GM12892 (cell line): ENCODE results near the gene C1orf105.
A peak's percentile ranks its signal among the peaks of the same experiment; 100 is the strongest.

Experiments used
- DNase-seq: peaks from one replicate; pipeline ENCODE4 v3.0.0; 2011; ENCODE audit not compliant: insufficient read length
- FAIRE-seq: peaks from 2 replicates; lab custom pipeline; 2011; peaks lifted over from hg19 to GRCh38; lab: Jason Lieb, UNC
- POLR2A ChIP-seq: IDR thresholded peaks from 2 replicates; pipeline ENCODE4 v1.6.1; 2011; ENCODE audit warnings: low read depth, low read length, control low read depth
- POLR2AphosphoS5 ChIP-seq: IDR thresholded peaks from 2 replicates; pipeline ENCODE4 v1.6.1; 2011; ENCODE audit warnings: low read depth, low read length, control low read depth
- TAF1 ChIP-seq: IDR thresholded peaks from 2 replicates; pipeline ENCODE4 v1.6.1; 2011; ENCODE audit warnings: low read depth, mild to moderate bottlenecking, control low read depth, low read length, borderline replicate concordance

Gene C1orf105

DNA sequence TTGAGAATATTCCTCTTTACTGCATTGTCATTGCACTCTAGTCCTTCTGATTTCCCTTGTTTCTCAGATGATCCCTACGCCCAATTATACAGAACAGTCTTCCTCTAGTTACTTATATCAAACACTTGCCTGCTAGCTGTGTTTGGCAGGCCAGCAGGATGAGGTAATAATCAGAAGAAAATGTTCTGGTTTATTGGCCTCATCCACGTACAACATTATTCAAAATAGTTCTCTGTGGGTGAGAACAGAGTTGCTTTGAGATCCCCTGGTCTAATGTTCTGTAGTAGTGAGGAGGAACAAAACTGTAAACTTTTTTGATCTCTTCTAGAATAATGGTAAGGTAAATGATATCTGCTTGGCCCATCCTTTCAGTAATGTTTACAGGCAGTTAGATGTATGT is 22.3 kb upstream of the C1orf105 start:
- FAIRE-seq: no peak
- TF ChIP-seq TAF1 (no peak), POLR2AphosphoS5 (no peak), POLR2A (no peak)
- DNase-seq: no peak

DNA sequence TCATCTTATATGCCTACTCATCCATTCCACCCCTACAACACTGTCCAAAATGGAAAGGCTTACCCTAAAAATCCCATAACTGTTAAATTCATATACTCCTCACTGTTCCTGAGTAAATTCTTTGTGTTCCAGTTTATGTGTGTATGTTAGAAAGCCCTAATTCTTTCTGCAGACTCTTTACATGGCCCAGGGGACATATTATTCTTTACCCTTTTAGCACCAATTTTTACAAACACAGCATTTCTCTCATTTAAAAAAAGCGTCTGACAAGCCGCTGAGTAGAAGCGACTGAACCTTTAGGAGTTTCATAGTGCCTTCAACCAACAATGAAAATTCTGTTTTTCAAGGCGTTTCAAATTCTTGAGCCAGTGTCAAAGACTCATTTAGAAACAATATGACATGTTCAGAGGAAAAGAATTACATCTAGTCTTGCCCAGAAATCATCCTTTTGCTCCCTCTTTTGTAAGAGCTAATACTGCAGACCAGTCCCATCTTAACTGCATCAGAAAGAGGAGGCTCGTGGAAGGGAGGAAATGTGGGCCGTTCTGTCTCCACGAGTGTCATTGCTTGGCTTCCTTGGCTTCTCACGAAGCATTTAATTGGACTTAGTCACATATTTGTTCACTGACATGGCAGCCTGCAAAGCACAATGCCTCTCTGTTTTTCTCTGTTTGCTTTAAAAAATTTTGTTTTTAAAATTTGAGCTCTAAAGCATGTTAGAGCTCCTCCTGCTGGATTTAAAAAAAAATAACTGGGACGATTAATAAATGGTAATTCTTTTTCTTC is 21.3 kb upstream of the C1orf105 start:
- TF ChIP-seq POLR2AphosphoS5: no peak
- TF ChIP-seq TAF1: no peak
- TF ChIP-seq POLR2A: no peak
- no peak for DNase-seq
- FAIRE-seq: peak; percentile 86

DNA sequence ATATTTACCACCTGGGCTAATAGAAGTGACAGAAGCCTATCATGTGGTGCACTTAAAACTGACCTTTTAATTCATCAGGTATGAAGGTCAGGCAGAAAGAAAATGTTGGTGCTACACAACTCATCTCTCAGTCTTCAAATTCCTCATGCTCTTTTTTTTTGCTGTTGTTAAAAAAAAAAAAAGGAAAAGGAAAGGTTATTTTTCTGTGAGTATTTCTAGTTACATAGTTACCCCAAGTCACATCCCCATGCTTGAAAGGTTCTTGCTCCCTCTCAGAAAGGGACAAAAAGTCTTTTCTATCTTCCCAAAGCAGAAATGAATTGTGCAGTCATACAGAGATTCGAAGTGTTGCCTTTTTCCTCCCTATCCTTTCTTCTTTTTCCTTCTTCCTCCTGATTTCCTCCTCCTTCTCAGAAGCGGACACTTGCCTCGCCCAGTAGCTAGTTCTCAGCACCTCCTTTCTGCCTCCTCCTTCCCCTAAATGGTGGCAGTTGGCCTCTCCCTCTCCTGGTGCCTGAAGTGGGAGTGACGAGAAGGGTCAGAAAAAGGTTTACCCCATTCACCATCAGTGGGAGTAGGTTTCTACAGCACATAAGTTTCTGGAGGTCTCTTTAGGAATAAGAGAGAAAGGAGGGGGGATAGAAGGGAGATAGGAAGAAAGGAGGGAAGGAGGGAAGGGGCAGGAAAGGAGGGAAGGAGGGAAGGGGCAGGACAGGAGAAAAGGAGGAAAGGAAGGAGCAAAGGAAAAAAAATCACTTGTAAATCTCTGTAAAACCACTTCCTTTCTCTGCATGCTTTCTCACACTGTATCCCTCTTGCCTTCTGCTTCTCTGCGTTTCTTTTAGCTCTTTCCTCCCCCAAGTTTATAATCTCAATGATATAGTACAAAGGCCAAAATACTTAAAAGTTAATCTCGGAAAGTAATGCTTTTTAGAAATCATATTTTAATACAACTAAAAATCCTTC is 20.4 kb upstream of the C1orf105 start:
- no peak for FAIRE-seq

DNA sequence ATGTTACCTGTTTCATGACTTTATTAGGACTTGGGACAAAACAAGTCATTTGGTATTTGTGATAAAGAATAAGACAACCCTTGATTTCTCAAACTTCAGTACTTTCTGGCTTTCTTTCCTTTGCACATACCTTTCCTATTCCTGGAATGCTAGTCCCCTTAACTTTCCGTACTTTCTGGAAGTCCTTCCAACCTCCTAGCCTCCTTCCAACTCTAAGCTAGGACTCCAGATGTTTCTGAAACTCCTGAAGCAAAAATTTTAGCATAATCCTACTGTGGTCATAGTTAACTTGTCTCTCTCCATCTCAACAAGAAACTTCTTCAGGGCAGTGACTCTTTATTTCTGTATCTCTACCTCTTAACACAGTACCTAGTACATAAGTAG is 19.8 kb upstream of the C1orf105 start:
- DNase-seq (no peak), FAIRE-seq (no peak)
- no peak for TF ChIP-seq POLR2A
- no peak for TF ChIP-seq TAF1

More for the DNA sequence above, 20.4 kb upstream of the C1orf105 start:
- no peak for DNase-seq
- TF ChIP-seq POLR2A (no peak), POLR2AphosphoS5 (no peak), TAF1 (no peak)

DNA sequence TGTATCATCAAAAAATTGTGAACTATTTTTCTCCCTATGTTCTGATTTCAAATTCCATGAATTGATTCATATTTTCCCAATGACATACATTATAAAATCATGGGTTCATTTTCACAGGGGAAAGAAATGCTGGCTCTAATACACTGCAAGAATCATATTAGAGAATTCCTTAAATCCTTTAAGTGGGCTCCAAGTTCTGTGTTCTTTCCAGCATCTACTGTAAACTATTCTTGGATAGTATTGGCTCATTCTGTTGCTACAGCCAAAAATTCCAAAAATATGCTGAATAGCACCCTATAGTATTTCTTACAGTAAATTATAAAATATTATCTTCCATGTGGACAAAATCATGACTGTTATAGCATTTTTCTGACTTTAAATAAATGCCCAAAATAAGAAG is 19.0 kb upstream of the C1orf105 start:
- DNase-seq (no peak), FAIRE-seq (no peak)
- no peak for TF ChIP-seq POLR2A
- no peak for TF ChIP-seq TAF1
- no peak for TF ChIP-seq POLR2AphosphoS5

DNA sequence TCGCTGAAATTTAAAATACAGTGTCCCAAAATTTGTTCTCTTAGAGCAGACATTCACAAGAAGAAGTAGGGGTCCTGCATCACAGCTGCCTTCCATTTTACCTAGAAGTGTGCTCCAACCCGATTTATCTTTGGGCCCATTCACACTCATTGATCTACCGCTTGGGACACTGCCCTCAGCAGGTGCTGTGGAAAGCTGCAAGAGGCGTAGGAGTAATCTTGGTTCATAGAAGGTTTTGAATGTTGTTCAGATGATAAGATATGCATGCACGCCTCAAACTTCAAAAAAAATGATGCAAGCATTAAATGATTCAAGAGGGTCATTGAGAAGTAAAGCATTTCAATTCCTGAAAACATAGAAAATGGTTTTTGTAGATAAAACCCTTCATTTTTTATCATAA is 18.6 kb upstream of the C1orf105 start:
- DNase-seq: no peak
- no peak for TF ChIP-seq POLR2AphosphoS5
- no peak for TF ChIP-seq TAF1
- no peak for TF ChIP-seq POLR2A
- FAIRE-seq: no peak

DNA sequence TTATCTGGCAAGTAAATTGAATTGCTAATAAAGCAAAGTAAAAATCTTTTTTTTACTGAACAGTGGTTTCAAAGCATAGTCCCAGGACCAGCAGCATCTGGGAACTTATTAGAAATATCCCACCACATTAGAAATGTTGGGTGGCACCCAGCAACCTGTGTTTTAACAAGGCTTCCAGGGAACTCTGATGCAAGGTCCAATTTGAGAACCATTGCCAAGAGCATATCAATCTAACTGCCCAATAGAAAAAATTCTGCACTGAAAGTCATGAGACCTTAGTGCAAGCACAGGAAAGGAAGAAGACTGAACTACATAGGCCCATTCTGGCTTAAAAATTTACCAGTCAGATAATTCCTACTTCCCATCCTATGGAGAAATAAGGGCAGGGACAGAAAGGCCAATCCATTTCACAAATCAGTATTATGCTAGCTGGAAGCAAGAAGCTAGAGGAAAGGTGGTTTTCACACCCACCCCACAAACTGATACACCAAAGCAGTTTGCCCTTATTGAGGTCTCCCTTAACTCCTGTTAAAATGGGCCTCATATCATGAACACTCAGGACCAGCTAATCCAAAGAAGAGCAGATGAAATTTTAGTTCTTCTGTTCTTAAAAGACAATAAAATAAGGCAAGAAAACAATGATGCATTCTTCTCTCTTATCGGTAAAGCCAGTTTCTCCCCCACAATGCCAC is 17.5 kb upstream of the C1orf105 start:
- no peak for DNase-seq
- TF ChIP-seq POLR2A (no peak), TAF1 (no peak), POLR2AphosphoS5 (no peak)
- FAIRE-seq: no peak

DNA sequence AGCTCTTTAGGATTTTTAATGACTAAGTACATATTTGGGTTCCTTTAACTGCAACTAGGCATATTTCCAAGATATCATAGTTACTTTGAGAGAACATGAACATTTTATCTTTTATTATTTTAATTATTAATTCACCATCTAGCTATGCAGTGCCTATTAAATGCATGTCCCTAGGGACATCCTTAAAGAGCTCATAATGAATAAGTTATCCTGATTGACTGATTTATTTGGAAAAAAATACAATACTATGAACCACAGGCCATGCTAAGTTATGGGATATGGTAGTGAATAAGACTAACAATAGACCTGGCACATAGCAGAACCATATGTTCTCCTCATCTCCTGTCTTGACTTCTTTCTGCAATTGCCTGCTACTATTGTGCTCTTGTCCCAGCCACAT is 16.4 kb upstream of the C1orf105 start:
- TF ChIP-seq POLR2A (no peak), TAF1 (no peak), POLR2AphosphoS5 (no peak)
- DNase-seq: no peak
- no peak for FAIRE-seq

DNA sequence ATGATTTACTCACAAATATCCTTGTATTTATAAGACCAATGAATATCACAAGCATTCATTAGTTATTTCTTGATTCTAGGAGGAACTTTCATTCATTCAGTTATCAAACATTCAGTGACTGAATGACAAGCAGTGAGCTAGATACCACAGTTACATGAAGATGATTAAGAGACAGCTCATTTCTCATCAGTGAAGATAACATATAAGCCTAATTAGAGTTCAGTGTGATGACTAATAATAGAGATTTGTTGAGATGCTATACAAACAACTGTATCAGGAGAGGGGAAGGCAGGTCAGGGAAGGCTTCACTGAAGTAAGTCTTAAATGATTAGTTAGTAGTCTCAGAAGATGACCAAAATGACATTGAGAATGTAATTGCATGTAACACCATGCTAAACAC is 14.6 kb upstream of the C1orf105 start:
- peak; percentile 53 for FAIRE-seq
- DNase-seq: no peak

DNA sequence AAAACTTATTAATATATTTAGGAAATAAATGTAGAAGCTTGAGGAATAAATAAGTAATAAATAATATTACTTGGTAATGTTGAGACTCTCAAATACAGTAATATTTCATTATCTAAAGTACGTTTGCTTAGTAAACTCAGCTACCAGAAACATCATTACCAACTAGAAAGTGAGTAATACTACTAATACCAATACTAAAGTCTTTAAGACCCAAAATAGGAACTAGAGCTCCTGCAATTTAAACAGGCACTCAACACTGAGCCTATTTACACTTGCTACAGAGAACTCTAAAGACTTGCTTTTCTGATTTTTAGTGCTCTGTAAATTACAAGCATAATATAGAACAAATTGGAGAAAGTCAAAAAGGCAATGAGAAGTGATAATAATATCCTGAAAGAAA is 13.5 kb upstream of the C1orf105 start:
- no peak for FAIRE-seq

More for the DNA sequence above, 14.6 kb upstream of the C1orf105 start:
- TF ChIP-seq POLR2A: no peak
- TF ChIP-seq POLR2AphosphoS5: no peak
- TF ChIP-seq TAF1: no peak

DNA sequence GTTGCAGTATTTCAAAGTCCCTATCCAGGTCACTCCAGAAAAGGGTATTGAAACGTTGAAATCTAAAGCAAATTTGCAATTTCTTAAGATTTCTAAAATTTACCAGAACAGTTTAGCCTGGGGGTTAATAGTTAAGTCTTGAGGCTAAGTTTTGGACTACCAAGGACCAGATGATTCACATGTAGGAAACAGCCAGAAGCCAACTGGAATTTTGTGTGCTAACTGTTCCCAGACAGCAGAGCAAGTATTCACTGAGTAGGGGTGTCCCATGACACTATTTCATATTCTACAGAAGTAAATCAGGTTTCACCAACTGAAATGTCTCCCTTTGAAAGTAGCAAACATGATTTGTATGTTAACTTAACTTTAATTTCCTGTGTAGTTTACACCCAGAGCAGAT is 11.5 kb upstream of the C1orf105 start:
- no peak for FAIRE-seq
- TF ChIP-seq POLR2AphosphoS5: no peak
- no peak for TF ChIP-seq POLR2A
- no peak for TF ChIP-seq TAF1
- DNase-seq: no peak

More for the DNA sequence above, 13.5 kb upstream of the C1orf105 start:
- no peak for DNase-seq
- TF ChIP-seq POLR2A (no peak), POLR2AphosphoS5 (no peak), TAF1 (no peak)
